ENCODE data around the gene FBXO9.

- TF ChIP-seq RARB (CRISPR knock-in tag; IDR thresholded peaks at IDR 0.05), result no peak
- TF ChIP-seq ARNTL (CRISPR knock-in tag; IDR thresholded peaks at IDR 0.05; ENCODE audit: borderline replicate concordance, low read depth), result no peak
- no peak for TF ChIP-seq TCF4 (CRISPR knock-in tag; IDR thresholded peaks at IDR 0.05; ENCODE audit: borderline replicate concordance)
- no peak for TF ChIP-seq ZNF70 (CRISPR knock-in tag; IDR thresholded peaks at IDR 0.05)
- TF ChIP-seq, protein P1, sequence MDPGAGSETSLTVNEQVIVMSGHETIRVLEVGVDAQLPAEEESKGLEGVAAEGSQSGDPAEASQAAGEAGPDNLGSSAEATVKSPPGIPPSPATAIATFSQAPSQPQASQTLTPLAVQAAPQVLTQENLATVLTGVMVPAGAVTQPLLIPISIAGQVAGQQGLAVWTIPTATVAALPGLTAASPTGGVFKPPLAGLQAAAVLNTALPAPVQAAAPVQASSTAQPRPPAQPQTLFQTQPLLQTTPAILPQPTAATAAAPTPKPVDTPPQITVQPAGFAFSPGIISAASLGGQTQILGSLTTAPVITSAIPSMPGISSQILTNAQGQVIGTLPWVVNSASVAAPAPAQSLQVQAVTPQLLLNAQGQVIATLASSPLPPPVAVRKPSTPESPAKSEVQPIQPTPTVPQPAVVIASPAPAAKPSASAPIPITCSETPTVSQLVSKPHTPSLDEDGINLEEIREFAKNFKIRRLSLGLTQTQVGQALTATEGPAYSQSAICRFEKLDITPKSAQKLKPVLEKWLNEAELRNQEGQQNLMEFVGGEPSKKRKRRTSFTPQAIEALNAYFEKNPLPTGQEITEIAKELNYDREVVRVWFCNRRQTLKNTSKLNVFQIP (CRISPR knock-in tag; IDR thresholded peaks at IDR 0.05; ENCODE audit: borderline replicate concordance, low read depth), result no peak
- no peak for TF ChIP-seq ZFP3 (CRISPR knock-in tag; IDR thresholded peaks at IDR 0.05)
- TF ChIP-seq PATZ1 (CRISPR knock-in tag; IDR thresholded peaks at IDR 0.05; ENCODE audit: borderline replicate concordance), result no peak
Measured at GRCh38 chr6:53124131-53124800, 59.1 kb downstream of the FBXO9 start.

Data from SK-N-SH treated with all-trans-retinoic acid at 6 μM for 48 hours (cell line).